ENCODE data around the gene ARMC12. TPM values are rescaled to one million over a fixed set of nuclear protein-coding genes. Genes with fewer than 3 reads are reported as not detected.

Gene ARMC12
- total and polyA plus RNA-seq, 2 of the 13 experiments (the other 11 are each of a cell fraction or from before 2014, with no cell fraction given) = 1.3 TPM; not detected in 1

DNA sequence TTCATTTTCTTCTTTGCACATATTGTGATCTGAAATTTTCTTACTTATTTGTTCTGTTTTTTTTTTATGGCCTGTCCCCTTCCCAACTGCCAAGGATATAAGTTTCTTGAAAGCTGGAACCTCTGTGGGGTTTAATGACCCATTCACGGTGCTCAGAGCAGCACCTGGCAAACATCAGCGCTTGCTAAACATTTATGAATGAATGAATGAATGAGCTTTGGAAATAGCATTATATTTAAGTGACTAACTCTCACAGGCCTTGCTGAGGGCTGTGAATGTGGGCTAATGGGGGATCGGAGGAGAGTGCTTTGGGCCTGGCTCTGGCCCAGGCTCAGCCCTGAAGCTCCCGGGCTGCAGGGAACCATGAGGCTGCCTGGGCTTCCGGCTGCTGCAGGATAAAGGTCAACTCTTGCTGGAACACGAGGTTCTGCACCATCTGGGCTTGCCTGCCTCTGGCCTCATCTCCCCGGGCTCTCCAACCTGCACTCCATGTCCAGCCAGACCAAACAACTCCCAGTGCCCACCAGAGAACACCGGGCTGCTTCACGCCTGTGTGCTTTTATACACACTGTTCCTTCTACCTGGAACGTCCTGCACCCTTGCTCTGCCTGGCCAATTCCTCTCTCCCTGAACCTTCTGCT, 14.6 kb upstream of the ARMC12 start (continued):
- TF ChIP-seq CREBL2 (CRISPR knock-in tag; IDR thresholded peaks at IDR 0.05; ENCODE audit: borderline replicate concordance) (peak; percentile 13; the same call in 1 of the 2 replicates), YEATS4 (CRISPR knock-in tag; IDR thresholded peaks at IDR 0.05; ENCODE audit: borderline replicate concordance) (0 out of 2 replicates have a peak, but pooled peaks have one; percentile 15), ZC3H4 (CRISPR knock-in tag; IDR thresholded peaks at IDR 0.05; ENCODE audit: borderline replicate concordance) (no peak), TBX2 (CRISPR knock-in tag; IDR thresholded peaks at IDR 0.05; ENCODE audit: borderline replicate concordance) (0 out of 2 replicates have a peak, but pooled peaks have one; percentile 38), ZBTB34 (CRISPR knock-in tag; IDR thresholded peaks at IDR 0.05) (no peak), ISL2 (CRISPR knock-in tag; IDR thresholded peaks at IDR 0.05) (no peak), NR0B2 (CRISPR knock-in tag; IDR thresholded peaks at IDR 0.05) (no peak), SAP130 (CRISPR knock-in tag; IDR thresholded peaks at IDR 0.05; ENCODE audit: low read depth) (peak; percentile 41; the same call in 1 of the 2 replicates), TARDBP (CRISPR knock-in tag; IDR thresholded peaks at IDR 0.05) (no peak), NR2F2 (IDR thresholded peaks at IDR 0.05; ENCODE audit: borderline replicate concordance, low read depth) (no peak), ZFY (CRISPR knock-in tag; IDR thresholded peaks at IDR 0.05) (peak; percentile 60), DRAP1 (CRISPR knock-in tag; IDR thresholded peaks at IDR 0.05) (no peak), MYC (CRISPR knock-in tag; IDR thresholded peaks at IDR 0.05; ENCODE audit: borderline replicate concordance) (peak; percentile 92), ZNF121 (CRISPR knock-in tag; IDR thresholded peaks at IDR 0.05) (no peak), MTA1 (CRISPR knock-in tag; IDR thresholded peaks at IDR 0.05; ENCODE audit: borderline replicate concordance) (no peak), ZNF761 (CRISPR knock-in tag; conservative IDR thresholded peaks at IDR 0.05) (no peak), ZNF253 (CRISPR knock-in tag; IDR thresholded peaks at IDR 0.05; ENCODE audit: borderline replicate concordance) (no peak), ZNF703 (CRISPR knock-in tag; IDR thresholded peaks at IDR 0.05; ENCODE audit: borderline replicate concordance) (no peak), ZNF605 (CRISPR knock-in tag; IDR thresholded peaks at IDR 0.05) (no peak; the same call in 1 of the 2 replicates), ZNF644 (CRISPR knock-in tag; IDR thresholded peaks at IDR 0.05; ENCODE audit: low read depth) (no peak), SUZ12 (IDR thresholded peaks at IDR 0.05; ENCODE audit: low read depth, low read length) (no peak), BRCA1 (CRISPR knock-in tag; IDR thresholded peaks at IDR 0.05) (no peak), LCORL (IDR thresholded peaks at IDR 0.05) (no peak), LCORL (CRISPR knock-in tag; IDR thresholded peaks at IDR 0.05) (no peak)
- TF ChIP-seq, protein P1, sequence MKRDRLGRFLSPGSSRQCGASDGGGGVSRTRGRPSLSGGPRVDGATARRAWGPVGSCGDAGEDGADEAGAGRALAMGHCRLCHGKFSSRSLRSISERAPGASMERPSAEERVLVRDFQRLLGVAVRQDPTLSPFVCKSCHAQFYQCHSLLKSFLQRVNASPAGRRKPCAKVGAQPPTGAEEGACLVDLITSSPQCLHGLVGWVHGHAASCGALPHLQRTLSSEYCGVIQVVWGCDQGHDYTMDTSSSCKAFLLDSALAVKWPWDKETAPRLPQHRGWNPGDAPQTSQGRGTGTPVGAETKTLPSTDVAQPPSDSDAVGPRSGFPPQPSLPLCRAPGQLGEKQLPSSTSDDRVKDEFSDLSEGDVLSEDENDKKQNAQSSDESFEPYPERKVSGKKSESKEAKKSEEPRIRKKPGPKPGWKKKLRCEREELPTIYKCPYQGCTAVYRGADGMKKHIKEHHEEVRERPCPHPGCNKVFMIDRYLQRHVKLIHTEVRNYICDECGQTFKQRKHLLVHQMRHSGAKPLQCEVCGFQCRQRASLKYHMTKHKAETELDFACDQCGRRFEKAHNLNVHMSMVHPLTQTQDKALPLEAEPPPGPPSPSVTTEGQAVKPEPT (CRISPR knock-in tag; IDR thresholded peaks at IDR 0.05; ENCODE audit: low read depth) = no peak
- TF ChIP-seq, protein P2, sequence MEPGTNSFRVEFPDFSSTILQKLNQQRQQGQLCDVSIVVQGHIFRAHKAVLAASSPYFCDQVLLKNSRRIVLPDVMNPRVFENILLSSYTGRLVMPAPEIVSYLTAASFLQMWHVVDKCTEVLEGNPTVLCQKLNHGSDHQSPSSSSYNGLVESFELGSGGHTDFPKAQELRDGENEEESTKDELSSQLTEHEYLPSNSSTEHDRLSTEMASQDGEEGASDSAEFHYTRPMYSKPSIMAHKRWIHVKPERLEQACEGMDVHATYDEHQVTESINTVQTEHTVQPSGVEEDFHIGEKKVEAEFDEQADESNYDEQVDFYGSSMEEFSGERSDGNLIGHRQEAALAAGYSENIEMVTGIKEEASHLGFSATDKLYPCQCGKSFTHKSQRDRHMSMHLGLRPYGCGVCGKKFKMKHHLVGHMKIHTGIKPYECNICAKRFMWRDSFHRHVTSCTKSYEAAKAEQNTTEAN (CRISPR knock-in tag; conservative IDR thresholded peaks at IDR 0.05) = 0 out of 2 replicates have a peak, but pooled peaks have one; percentile 25

Data from HepG2 (cell line).